K562 (cell line): Measurements from ENCODE around the gene SLC20A1. TPM values are rescaled to one million over a fixed set of nuclear protein-coding genes. Genes with fewer than 3 reads are reported as not detected.

Experiments used
- ATAC-seq: fragments of 200-7000 bp; cut with Tn5 transposase; 3 replicates; pipeline ENCODE4 v1.9.1; 2020; ENCODE audit warnings: moderate library complexity
- BruUV-seq: library from RNA; stranded (reverse); fragments of 400-500 nt; replicated peaks from 2 replicates; lab custom pipeline; 2021; lab: Mats Ljungman, UMichigan
- CTCF ChIA-PET: fragments of 300-600 bp; formaldehyde crosslinking; extraction: SDS; loops from one replicate; lab custom pipeline; 2021; ENCODE audit warnings: low intra/inter-chr PET ratio; lab: Yijun Ruan, JAX
- POLR2A ChIA-PET: fragments of 300-600, 350-650 bp; sonication (Branson Sonifier 250); formaldehyde crosslinking; extraction: SDS; loops from one replicate; lab custom pipeline; 2021; ENCODE audit warnings: antibody characterized with exemption, inconsistent platforms; lab: Yijun Ruan, JAX
- DNase-seq, 4 experiments: peaks; one replicate each; pipeline versions ENCODE4 v3.0.0 to v3.0.0-alpha.2; 2011 to 2018; ENCODE audit warnings: low spot score in 3 of 4, mixed read lengths in 3 of 4; ENCODE audit errors: extremely low read depth in 1 of 4
- FAIRE-seq: peaks from 2 replicates; lab custom pipeline; 2011; peaks lifted over from hg19 to GRCh38; lab: Jason Lieb, UNC
- H2AFZ ChIP-seq: 2 replicates; pipeline ENCODE4 v1.6.0; 2011; ENCODE audit warnings: low read depth, low read length, control low read depth, inconsistent platforms
- H3K27ac ChIP-seq: fragments of 200-600 bp; 3 replicates; pipeline ENCODE4 v1.8.0; 2011; ENCODE audit warnings: low read depth, mild to moderate bottlenecking, control low read depth, inconsistent platforms, low read length, moderate library complexity, mixed read lengths; ENCODE audit errors: extremely low read depth
- H3K27me3 ChIP-seq, 2 experiments: fragments of 300-600 bp in 1 of 2; 2 replicates in 1 of 2; 3 replicates in 1 of 2; pipeline versions ENCODE4 v1.6.0 to v1.8.0; 2011; ENCODE audit warnings: inconsistent platforms in 2 of 2, low read length in 2 of 2, mild to moderate bottlenecking in 1 of 2, mixed read lengths in 1 of 2, moderate library complexity in 1 of 2; ENCODE audit not compliant: control insufficient read depth in 2 of 2, insufficient read depth in 2 of 2
- H3K36me3 ChIP-seq: fragments of 300-600 bp; 3 replicates; pipeline ENCODE4 v1.8.0; 2011; ENCODE audit warnings: mild to moderate bottlenecking, low read length, inconsistent platforms; ENCODE audit not compliant: control insufficient read depth, insufficient read depth
- H3K4me1 ChIP-seq, 2 experiments: fragments of 200-600 bp in 1 of 2; replicated peaks in 1 of 2; 2 replicates in 1 of 2; 3 replicates in 1 of 2; pipeline versions ENCODE4 v1.5.1 to v1.8.0; 2011; ENCODE audit warnings: inconsistent platforms in 2 of 2, low read length in 2 of 2, mild to moderate bottlenecking in 1 of 2, mixed read lengths in 1 of 2, moderate library complexity in 1 of 2; ENCODE audit not compliant: control insufficient read depth in 2 of 2, insufficient read depth in 2 of 2
- H3K4me2 ChIP-seq: 2 replicates; pipeline ENCODE4 v1.6.1; 2011; ENCODE audit warnings: low read length, control low read depth, inconsistent platforms, mixed read lengths; ENCODE audit not compliant: insufficient read depth
- H3K4me3 ChIP-seq: fragments of 200-600 bp; sonication (generic), shearing (Covaris generic); 2 replicates; pipeline ENCODE4 v1.5.1; 2016; ENCODE audit warnings: control low read depth, inconsistent platforms
- H3K79me2 ChIP-seq: fragments of 200-600 bp; 3 replicates; pipeline ENCODE4 v1.8.0; 2011; ENCODE audit warnings: low read length, inconsistent platforms; ENCODE audit not compliant: control insufficient read depth, insufficient read depth
- H3K9ac ChIP-seq, 2 experiments: 2 replicates each; pipeline versions ENCODE4 v1.6.0 to v1.6.1; 2011; ENCODE audit warnings: low read depth in 2 of 2, low read length in 2 of 2, control low read depth in 1 of 2, inconsistent platforms in 1 of 2, mild to moderate bottlenecking in 1 of 2, mixed read lengths in 1 of 2; ENCODE audit not compliant: insufficient read depth in 1 of 2
- H3K9me1 ChIP-seq: one replicate; pipeline ENCODE4 v1.6.0; 2011; ENCODE audit warnings: inconsistent platforms, mild to moderate bottlenecking, low read length, moderate library complexity; ENCODE audit not compliant: control insufficient read depth, insufficient read depth
- H3K9me3 ChIP-seq: replicated peaks from 2 replicates; pipeline ENCODE4 v1.5.1; 2011; ENCODE audit warnings: low read depth, low read length, inconsistent platforms; ENCODE audit not compliant: control insufficient read depth, insufficient read depth
- H4K20me1 ChIP-seq: replicated peaks from 2 replicates; pipeline ENCODE4 v1.6.1; 2011; ENCODE audit warnings: low read length, inconsistent platforms, mixed read lengths; ENCODE audit not compliant: control insufficient read depth, insufficient read depth
- CBX8 ChIP-seq: fragments of 200-600 bp; sonication (generic); IDR thresholded peaks from 2 replicates; pipeline ENCODE4 v1.6.1; 2012; ENCODE audit warnings: borderline replicate concordance, mixed run types, low read depth, mild to moderate bottlenecking, moderate library complexity, mixed read lengths, low read length, control low read depth, inconsistent platforms; ENCODE audit not compliant: poor library complexity, severe bottlenecking; ENCODE audit errors: extremely low read depth
- CREM ChIP-seq: IDR thresholded peaks from 2 replicates; pipeline ENCODE4 v1.6.1; 2014; ENCODE audit warnings: antibody characterized with exemption, low read depth
- DPF2 ChIP-seq: fragments of 450-650 bp; IDR thresholded peaks from 2 replicates; pipeline ENCODE4 v1.6.1; 2016
- ID3 ChIP-seq, 2 experiments: fragments of 250-450 bp in 1 of 2; fragments of 450-650 bp in 1 of 2; sonication (Bioruptor Pico) in 1 of 2; IDR thresholded peaks; 2 replicates each; pipeline versions ENCODE4 v1.6.1 to v1.8.0; 2016 to 2021; ENCODE audit warnings: mild to moderate bottlenecking in 2 of 2, moderate library complexity in 2 of 2, missing compliant biosample characterization in 1 of 2, missing genetic modification characterization in 1 of 2
- NCOA2 ChIP-seq, 2 experiments: fragments of 450-650 bp; IDR thresholded peaks; 2 replicates each; pipeline ENCODE4 v1.6.1; 2018; ENCODE audit warnings: mild to moderate bottlenecking in 2 of 2, moderate library complexity in 1 of 2; ENCODE audit not compliant: partially characterized antibody in 2 of 2
- WGBS: fragments of 100-300 bp; shearing (Covaris generic); methylation state at CpG from one replicate; pipeline ENCODE4 v1.1.6; 2016; ENCODE audit warnings: low coverage, mixed read lengths; ENCODE audit not compliant: insufficient coverage; ENCODE audit errors: missing lambda C conversion rate; 5-methylcytosine and 5-hydroxymethylcytosine counted together
- in situ Hi-C: fragments of 300-500 bp; cut with MboI; formaldehyde crosslinking; loops from 4 replicates; pipeline ENCODE4 v1.15.0; 2018; ENCODE audit warnings: inconsistent platforms, mixed read lengths
- intact Hi-C: fragments of 100-400 bp; cut with micrococcal nuclease; formaldehyde crosslinking; loops from 2 replicates; pipeline ENCODE4 v1.14.2; 2022
- polyA plus RNA-seq, 8 experiments: library from polyadenylated mRNA; depleted of rRNA in 4 of 8; stranded (reverse) in 5 of 8; unstranded in 3 of 8; fragments of >200 nt; fragmentation: Nextera tagmentation in 2 of 8; fragmentation: Illumina TruSeq in 1 of 8; extraction: Ambion mirVana in 2 of 8; extraction: Trizol in 1 of 8; gene quantifications; 2 replicates each; pipeline versions ENCODE4 v1.2.1 to v1.2.3, GENCODE V29; 2011 to 2014; ENCODE audit warnings: inconsistent platforms in 1 of 8, missing spikeins in 1 of 8
- total RNA-seq, 7 experiments: library from RNA; depleted of rRNA in 6 of 7; stranded (reverse); fragments of >200 nt in 6 of 7; fragmentation: Illumina TruSeq in 2 of 7; extraction: Trizol in 2 of 7; gene quantifications; 2 replicates each; pipeline versions ENCODE4 v1.2.1 to v1.2.3, GENCODE V29; 2011 to 2021; ENCODE audit warnings: low replicate concordance in 1 of 7
- TF ChIP-seq, protein P1 (sequence below): fragments of 450-650 bp; formaldehyde crosslinking; IDR thresholded peaks from 2 replicates; pipeline ENCODE4 v1.4.0; 2020; ENCODE audit warnings: mild to moderate bottlenecking
- TF ChIP-seq, protein P2 (sequence below): fragments of 250-450 bp; sonication (Bioruptor Pico); IDR thresholded peaks from 2 replicates; pipeline ENCODE4 v1.5.0; 2021; ENCODE audit warnings: mild to moderate bottlenecking, borderline replicate concordance
- TF ChIP-seq, protein P3 (sequence below): fragments of 250-450 bp; sonication (Bioruptor Pico); IDR thresholded peaks from 2 replicates; pipeline ENCODE4 v1.4.0; 2020; ENCODE audit warnings: mild to moderate bottlenecking, moderate library complexity

Gene SLC20A1
- total and polyA plus RNA-seq, 9 of the 15 experiments (the other 6 are each of a cell fraction or from before 2014, with no cell fraction given) = 53.8 to 150 (median 74.7) TPM

- Histone ChIP-seq H3K27me3 (no peaks in the 10 kb centered on the region), H2AFZ (peak overlapping the region; percentile 48), H3K27ac (no peak overlapping the region), H3K9me3 (no peaks in the 10 kb centered on the region), H3K9me1 (no peaks in the 10 kb centered on the region), H3K9ac (no peak overlapping the region), H3K4me2 (no peak overlapping the region), H3K4me3 (no peak overlapping the region), H3K36me3 (no peaks in the 10 kb centered on the region), H3K4me1 (peaks cover 15 to 40% of the 10 kb centered on the region in 2 experiments), H3K79me2 (no peaks in the 10 kb centered on the region), H4K20me1 (no peaks in the 10 kb centered on the region)
- POLR2A ChIA-PET = interaction anchor here (0.7 to 7.5 kb wide), 4 partner anchors 8 to 75 kb away, joined by 3 to 84 read pairs (median 4); partner anchors contain the start of gene SLC20A1
- in situ Hi-C loops = loop anchor here (5.0 kb wide), 1 partner anchor 97 kb away; no protein-coding TSS in a partner anchor
- DNase-seq (no peak), ATAC-seq (no peak), FAIRE-seq (no peak)
- intact Hi-C loops = loop anchor here (2.0 kb wide), 1 partner anchor 37 kb away; no protein-coding TSS in a partner anchor
- no peak for TF ChIP-seq NCOA2 (IDR thresholded peaks at IDR 0.05; ENCODE audit: partially characterized antibody in 2 of 2)
- no peak for TF ChIP-seq ID3 (CRISPR knock-in tag; IDR thresholded peaks at IDR 0.05)
- no peak for TF ChIP-seq ID3 (tag; IDR thresholded peaks at IDR 0.05)
- TF ChIP-seq, protein P1, sequence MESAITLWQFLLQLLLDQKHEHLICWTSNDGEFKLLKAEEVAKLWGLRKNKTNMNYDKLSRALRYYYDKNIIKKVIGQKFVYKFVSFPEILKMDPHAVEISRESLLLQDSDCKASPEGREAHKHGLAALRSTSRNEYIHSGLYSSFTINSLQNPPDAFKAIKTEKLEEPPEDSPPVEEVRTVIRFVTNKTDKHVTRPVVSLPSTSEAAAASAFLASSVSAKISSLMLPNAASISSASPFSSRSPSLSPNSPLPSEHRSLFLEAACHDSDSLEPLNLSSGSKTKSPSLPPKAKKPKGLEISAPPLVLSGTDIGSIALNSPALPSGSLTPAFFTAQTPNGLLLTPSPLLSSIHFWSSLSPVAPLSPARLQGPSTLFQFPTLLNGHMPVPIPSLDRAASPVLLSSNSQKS (CRISPR knock-in tag) = no peak
- TF ChIP-seq CBX8 = no peak
- TF ChIP-seq, protein P2, sequence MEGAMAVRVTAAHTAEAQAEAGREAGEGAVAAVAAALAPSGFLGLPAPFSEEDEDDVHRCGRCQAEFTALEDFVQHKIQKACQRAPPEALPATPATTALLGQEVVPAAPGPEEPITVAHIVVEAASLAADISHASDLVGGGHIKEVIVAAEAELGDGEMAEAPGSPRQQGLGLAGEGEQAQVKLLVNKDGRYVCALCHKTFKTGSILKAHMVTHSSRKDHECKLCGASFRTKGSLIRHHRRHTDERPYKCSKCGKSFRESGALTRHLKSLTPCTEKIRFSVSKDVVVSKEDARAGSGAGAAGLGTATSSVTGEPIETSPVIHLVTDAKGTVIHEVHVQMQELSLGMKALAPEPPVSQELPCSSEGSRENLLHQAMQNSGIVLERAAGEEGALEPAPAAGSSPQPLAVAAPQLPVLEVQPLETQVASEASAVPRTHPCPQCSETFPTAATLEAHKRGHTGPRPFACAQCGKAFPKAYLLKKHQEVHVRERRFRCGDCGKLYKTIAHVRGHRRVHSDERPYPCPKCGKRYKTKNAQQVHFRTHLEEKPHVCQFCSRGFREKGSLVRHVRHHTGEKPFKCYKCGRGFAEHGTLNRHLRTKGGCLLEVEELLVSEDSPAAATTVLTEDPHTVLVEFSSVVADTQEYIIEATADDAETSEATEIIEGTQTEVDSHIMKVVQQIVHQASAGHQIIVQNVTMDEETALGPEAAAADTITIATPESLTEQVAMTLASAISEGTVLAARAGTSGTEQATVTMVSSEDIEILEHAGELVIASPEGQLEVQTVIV = no peak
- TF ChIP-seq CREM = no peak
- TF ChIP-seq, protein P3, sequence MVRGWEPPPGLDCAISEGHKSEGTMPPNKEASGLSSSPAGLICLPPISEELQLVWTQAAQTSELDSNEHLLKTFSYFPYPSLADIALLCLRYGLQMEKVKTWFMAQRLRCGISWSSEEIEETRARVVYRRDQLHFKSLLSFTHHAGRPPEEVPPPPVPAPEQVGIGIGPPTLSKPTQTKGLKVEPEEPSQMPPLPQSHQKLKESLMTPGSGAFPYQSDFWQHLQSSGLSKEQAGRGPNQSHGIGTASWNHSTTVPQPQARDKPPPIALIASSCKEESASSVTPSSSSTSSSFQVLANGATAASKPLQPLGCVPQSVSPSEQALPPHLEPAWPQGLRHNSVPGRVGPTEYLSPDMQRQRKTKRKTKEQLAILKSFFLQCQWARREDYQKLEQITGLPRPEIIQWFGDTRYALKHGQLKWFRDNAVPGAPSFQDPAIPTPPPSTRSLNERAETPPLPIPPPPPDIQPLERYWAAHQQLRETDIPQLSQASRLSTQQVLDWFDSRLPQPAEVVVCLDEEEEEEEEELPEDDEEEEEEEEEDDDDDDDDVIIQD (CRISPR knock-in tag) = no peak
- no peak for TF ChIP-seq DPF2
- BruUV-seq = no TSS peak
- CTCF ChIA-PET = no interaction called here
- WGBS = 74% methylated on average over 8 of the region's 8 CpGs
These were observed 15.9 kb upstream of the SLC20A1 start for GRCh38 chr2:112629823-112630222.
